Astrocyte (in vitro differentiated cells and primary cell): ENCODE measurements around the gene TOMM6. TPM values are rescaled to one million over a fixed set of nuclear protein-coding genes. Genes with fewer than 3 reads are reported as not detected.

Experiments used
- DNase-seq: peaks from one replicate; pipeline ENCODE4 v3.0.0-alpha.2; 2010; ENCODE audit warnings: low read depth
- FAIRE-seq: peaks from 2 replicates; lab custom pipeline; 2011; peaks lifted over from hg19 to GRCh38; lab: Jason Lieb, UNC
- H2AFZ ChIP-seq: 2 replicates; pipeline ENCODE4 v1.6.0; 2012; ENCODE audit warnings: low read depth, low read length, inconsistent platforms
- H3K27ac ChIP-seq: 2 replicates; pipeline ENCODE4 v1.5.1; 2011; ENCODE audit warnings: low read depth, low read length, inconsistent platforms
- H3K27me3 ChIP-seq: 2 replicates; pipeline ENCODE4 v1.6.0; 2011; ENCODE audit warnings: low read length, inconsistent platforms; ENCODE audit not compliant: insufficient read depth
- H3K36me3 ChIP-seq: 2 replicates; pipeline ENCODE4 v1.5.1; 2011; ENCODE audit warnings: low read length, inconsistent platforms; ENCODE audit not compliant: insufficient read depth
- H3K4me1 ChIP-seq: 2 replicates; pipeline ENCODE4 v1.5.1; 2011; ENCODE audit warnings: low read length, inconsistent platforms; ENCODE audit not compliant: insufficient read depth
- H3K4me2 ChIP-seq: 2 replicates; pipeline ENCODE4 v1.6.0; 2012; ENCODE audit warnings: low read length, inconsistent platforms
- H3K4me3 ChIP-seq: 2 replicates; pipeline ENCODE4 v1.5.1; 2011; ENCODE audit warnings: low read depth, mild to moderate bottlenecking, low read length, inconsistent platforms; ENCODE audit not compliant: insufficient read depth
- H3K79me2 ChIP-seq: 2 replicates; pipeline ENCODE4 v1.6.0; 2012; ENCODE audit warnings: mild to moderate bottlenecking, low read length, inconsistent platforms; ENCODE audit not compliant: insufficient read depth
- H3K9ac ChIP-seq: 2 replicates; pipeline ENCODE4 v1.6.0; 2012; ENCODE audit warnings: mild to moderate bottlenecking, low read length, inconsistent platforms
- H3K9me3 ChIP-seq: 2 replicates; pipeline ENCODE4 v1.5.1; 2012; ENCODE audit warnings: low read depth, mild to moderate bottlenecking, low read length, inconsistent platforms; ENCODE audit not compliant: insufficient read depth
- H4K20me1 ChIP-seq: 2 replicates; pipeline ENCODE4 v1.6.0; 2012; ENCODE audit warnings: low read length, inconsistent platforms; ENCODE audit not compliant: insufficient read depth
- H3K27ac Mint-ChIP-seq: one replicate; pipeline ENCODE4 v1.8.0; 2021; ENCODE audit warnings: mild to moderate bottlenecking, mixed read lengths; ENCODE audit not compliant: unreplicated experiment
- H3K27me3 Mint-ChIP-seq: one replicate; pipeline ENCODE4 v1.8.0; 2021; ENCODE audit warnings: low read depth, mixed read lengths; ENCODE audit not compliant: unreplicated experiment
- H3K36me3 Mint-ChIP-seq: one replicate; pipeline ENCODE4 v1.8.0; 2021; ENCODE audit warnings: low read depth, mixed read lengths; ENCODE audit not compliant: unreplicated experiment
- H3K4me1 Mint-ChIP-seq: one replicate; pipeline ENCODE4 v1.8.0; 2021; ENCODE audit warnings: low read depth, mixed read lengths; ENCODE audit not compliant: unreplicated experiment
- H3K4me3 Mint-ChIP-seq: one replicate; pipeline ENCODE4 v1.8.0; 2021; ENCODE audit warnings: mild to moderate bottlenecking, moderate library complexity, mixed read lengths; ENCODE audit not compliant: unreplicated experiment
- H3K9me3 Mint-ChIP-seq: one replicate; pipeline ENCODE4 v1.8.0; 2021; ENCODE audit warnings: mild to moderate bottlenecking, mixed read lengths; ENCODE audit not compliant: unreplicated experiment
- CTCF ChIP-seq: IDR thresholded peaks from 2 replicates; pipeline ENCODE4 v1.5.1; 2011; ENCODE audit warnings: low read depth, mild to moderate bottlenecking, inconsistent platforms, low read length, moderate library complexity; ENCODE audit not compliant: insufficient read depth
- EZH2 ChIP-seq: IDR thresholded peaks from 2 replicates; pipeline ENCODE4 v1.6.1; 2012; ENCODE audit warnings: mild to moderate bottlenecking, low read length, inconsistent platforms; ENCODE audit not compliant: insufficient read depth
- total RNA-seq: library from RNA; stranded (reverse); gene quantifications from 2 replicates; pipeline ENCODE4 v1.2.1, GENCODE V29; 2021

The TOMM6 gene
- total RNA-seq, 1 donor from 2014 or later: 159 TPM

DNA sequence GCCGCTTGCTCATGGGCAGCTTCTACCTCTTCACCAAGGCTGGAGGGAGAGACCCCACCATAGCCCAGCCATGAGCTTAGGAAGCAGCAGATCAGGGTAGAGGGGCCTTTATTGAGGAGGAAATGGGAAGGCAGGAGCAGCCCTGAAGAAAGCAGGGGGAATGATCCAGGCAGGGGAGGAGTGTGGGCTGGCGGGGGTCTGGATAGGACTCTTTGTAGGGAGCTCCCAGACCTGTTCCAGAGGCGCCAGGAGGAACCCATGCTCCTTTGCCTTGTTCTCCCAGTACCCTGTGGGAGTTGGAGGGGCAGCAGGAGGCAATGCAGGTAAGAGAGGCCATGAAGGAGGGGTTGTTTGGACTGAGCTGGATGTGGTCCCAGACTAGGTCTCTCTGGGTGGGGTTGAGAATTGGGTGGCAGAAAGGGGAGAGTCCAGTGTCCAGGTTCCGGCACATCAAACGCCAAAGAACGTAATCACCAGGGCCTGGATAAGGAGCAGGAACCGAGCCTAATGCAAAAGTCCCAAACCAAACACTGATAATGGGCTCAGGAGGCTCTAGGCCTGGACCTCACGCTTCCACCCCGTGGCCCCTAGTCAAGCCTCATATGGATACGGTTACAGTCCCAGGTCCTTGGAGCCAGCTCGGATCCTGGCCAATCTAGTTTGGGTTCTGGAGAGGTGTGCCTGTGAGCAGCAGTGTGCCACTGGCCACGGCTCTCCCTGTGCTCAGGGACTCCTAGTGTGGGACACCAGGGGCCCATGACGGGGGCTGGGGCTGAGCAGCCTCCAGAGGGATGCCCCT is 28.2 kb upstream of the TOMM6 start:
- Histone ChIP-seq H3K27ac (no peak overlapping the region), H3K4me3 (no peak overlapping the region), H3K4me1 (no peaks in the 10 kb centered on the region), H3K9me3 (no peaks in the 10 kb centered on the region), H3K27me3 (peaks cover 3% of the 10 kb centered on the region), H3K79me2 (no peaks in the 10 kb centered on the region), H3K4me2 (no peak overlapping the region), H4K20me1 (no peaks in the 10 kb centered on the region), H3K9ac (no peak overlapping the region), H3K36me3 (no peaks in the 10 kb centered on the region), H2AFZ (no peak overlapping the region)
- Mint-ChIP-seq H3K4me1 (peaks cover 13% of the 10 kb centered on the region), H3K4me3 (no peak overlapping the region), H3K27me3 (peaks cover 13% of the 10 kb centered on the region), H3K9me3 (peaks cover 2% of the 10 kb centered on the region), H3K27ac (no peak overlapping the region), H3K36me3 (no peaks in the 10 kb centered on the region)
- no peak for DNase-seq
- no peak for TF ChIP-seq CTCF
- TF ChIP-seq EZH2: no peak
- no peak for FAIRE-seq

DNA sequence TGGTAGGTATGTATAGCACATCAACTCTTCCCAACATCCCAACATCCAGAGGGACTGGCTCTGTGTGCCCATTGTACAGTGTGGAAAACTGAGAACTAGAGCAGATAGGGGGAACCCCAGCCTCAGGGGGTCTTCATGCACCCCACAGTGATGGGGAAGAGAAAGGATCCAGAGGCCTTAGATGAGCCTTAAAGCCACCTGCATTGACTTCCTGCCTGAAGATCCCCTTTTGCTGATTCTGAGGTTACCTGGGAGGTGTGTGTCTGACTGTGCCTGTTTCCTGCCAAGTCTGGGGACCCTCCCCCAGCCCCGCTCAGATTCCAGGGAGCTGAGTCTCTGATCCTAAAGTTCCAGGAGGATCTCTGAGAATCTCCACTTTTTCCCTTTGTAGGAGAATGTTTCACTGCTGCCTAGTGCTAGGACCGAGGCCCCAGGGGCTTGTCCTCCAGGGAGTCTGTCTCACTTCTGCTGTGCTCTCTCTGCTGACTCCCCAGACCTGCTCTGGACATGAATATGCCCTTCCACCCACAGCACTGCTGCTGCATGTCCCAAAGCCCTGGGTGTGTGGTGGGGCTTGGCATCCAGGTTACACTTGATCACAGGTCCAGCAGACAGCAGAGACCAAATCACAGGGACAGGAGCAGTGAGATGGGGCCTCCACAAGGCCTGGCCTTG is 27.5 kb upstream of the TOMM6 start:
- H3K9ac ChIP-seq: no peak overlapping the region
- DNase-seq (no peak), FAIRE-seq (no peak)
- no peaks in the 10 kb centered on the region for H3K79me2 ChIP-seq
- H4K20me1 ChIP-seq: no peaks in the 10 kb centered on the region
- Mint-ChIP-seq H3K9me3 (peaks cover 2% of the 10 kb centered on the region), H3K4me3 (no peak overlapping the region), H3K27ac (no peak overlapping the region), H3K36me3 (no peaks in the 10 kb centered on the region), H3K27me3 (peaks cover 13% of the 10 kb centered on the region), H3K4me1 (peaks cover 13% of the 10 kb centered on the region)
- no peaks in the 10 kb centered on the region for H3K9me3 ChIP-seq
- H3K27me3 ChIP-seq: peaks cover 3% of the 10 kb centered on the region
- H3K4me3 ChIP-seq: no peak overlapping the region
- no peaks in the 10 kb centered on the region for H3K36me3 ChIP-seq
- no peak overlapping the region for H3K27ac ChIP-seq
- H3K4me1 ChIP-seq: no peaks in the 10 kb centered on the region
- TF ChIP-seq EZH2 (no peak), CTCF (no peak)
- no peak overlapping the region for H3K4me2 ChIP-seq
- no peak overlapping the region for H2AFZ ChIP-seq
